ENCODE data around the gene SMARCAD1.
"Not testable (repeated sequence)": the region's sequence is repeated elsewhere in the genome, so short reads cannot be mapped to it uniquely, and the experiment has no call there.

Gene SMARCAD1

GRCh38 chr4:94298725-94299252 is 91.1 kb downstream of the SMARCAD1 start:
- no peak for DNase-seq (ENCODE audit: low spot score)

DNA sequence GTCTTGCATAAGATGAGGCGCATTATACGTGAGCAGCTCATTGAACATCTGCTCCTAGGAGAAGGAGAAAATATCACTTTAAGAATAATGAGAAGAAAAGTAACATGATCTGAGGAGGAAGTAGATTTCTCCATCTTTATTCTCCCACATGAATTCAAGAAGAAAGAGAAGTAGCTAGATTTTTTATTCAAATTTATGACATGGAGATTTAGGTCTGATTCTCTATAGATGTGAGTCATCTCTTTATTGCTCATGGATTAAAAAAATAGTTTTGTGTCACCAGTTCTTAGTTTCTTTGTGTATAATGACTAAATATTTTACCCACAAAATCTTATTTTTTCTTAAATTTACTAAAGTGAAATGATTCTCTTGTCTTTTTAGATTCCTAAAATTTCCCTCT is 94.5 kb downstream of the SMARCAD1 start:
- no peak for DNase-seq (ENCODE audit: low spot score)

GRCh38 chr4:94304365-94304971 is 96.8 kb downstream of the SMARCAD1 start:
- peak; percentile 60 for DNase-seq (ENCODE audit: low spot score)

- DNase-seq (ENCODE audit: low spot score) = no peak
Observed at GRCh38 chr4:94305466-94306225, 98.0 kb downstream of the SMARCAD1 start.

DNA sequence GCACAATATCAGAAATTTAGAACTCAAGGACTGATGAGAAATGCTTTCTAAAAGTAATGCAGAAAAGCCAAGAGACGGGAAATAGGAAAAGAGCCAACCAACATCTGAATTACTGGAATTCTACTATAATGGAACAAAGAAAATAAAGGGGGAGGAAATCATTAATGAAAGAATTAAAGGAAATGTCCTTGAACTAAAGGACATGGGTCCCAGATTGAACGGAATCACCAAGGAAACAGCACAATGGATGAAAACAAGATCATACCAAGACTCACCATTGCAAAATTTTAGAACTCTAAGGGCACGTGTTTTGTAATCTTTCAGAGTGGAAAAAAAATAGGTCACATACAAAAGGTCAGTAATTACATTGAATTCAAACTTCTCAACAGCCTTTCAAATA is 99.0 kb downstream of the SMARCAD1 start:
- DNase-seq (ENCODE audit: low spot score) = no peak

DNA sequence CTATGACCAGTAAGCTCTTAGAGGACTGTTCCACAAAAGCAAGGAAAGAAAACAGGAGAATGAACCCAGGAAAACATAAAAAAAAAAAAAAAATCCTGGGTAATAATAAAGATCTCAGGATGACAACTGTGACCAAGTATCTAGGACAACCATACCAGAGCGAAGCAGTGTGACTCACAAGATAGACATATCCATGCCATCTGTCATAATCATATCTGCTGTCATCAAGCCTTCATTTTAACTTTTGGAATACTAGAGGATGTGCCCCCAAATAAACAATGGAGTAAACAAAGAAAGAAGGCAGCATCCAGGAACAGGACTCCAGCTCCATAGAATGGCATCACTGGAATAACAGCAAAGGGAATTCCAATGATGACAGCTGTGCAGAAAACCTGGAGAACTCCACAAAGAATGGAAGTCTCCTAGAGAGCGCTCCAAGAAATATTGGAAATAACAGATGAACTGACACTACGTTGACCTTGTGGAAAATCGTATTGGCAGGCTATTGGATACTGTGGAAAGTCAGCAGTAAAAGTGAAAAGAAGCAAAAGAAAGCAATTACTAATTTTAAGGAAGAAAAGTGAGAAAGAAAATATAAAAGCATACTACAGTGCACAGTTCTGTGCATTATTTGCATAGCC is 99.7 kb downstream of the SMARCAD1 start:
- no peak for DNase-seq (ENCODE audit: low spot score)

- not testable (repeated sequence) for DNase-seq (ENCODE audit: low spot score)
Observed at GRCh38 chr4:94319927-94320326, 112.3 kb downstream of the SMARCAD1 start.

DNA sequence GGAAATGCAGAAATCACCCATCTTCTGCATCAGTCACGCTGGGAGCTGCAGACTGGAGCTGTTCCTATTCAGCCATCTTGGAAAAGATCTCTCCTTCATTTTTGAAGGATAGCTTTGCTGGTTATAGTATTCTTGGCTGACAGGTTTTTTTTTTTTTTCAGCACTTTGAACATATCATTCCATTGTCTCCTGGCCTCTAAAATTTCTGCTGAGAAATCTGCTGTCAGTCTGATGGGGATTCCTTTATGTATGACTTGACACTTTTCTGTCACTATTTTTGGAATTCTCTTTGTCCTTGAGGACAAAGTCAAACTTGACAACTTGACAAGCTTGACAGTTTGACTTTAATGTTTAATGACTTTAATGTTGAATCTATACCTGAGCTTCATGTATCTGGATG is 118.2 kb downstream of the SMARCAD1 start:
- no peak for DNase-seq (ENCODE audit: low spot score)

DNA sequence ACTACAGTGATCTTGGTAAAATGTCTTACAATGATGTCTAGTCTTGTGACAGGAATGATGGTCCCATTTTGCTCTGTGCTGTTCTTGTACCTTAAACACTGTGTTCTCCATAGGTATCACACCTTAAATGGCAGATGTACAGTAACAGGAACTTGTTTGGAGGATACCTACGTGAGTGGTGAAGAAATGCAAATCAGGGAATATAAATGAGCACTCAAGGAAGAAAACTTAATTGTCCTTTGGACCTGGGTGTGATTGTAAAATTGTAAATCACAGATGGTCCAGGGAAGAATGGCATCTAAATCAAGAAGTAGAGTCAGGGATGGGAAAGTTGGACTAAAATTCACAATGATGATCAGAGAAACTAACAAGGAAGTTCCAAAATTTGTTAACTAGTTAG is 122.3 kb downstream of the SMARCAD1 start:
- no peak for DNase-seq (ENCODE audit: low spot score)

GRCh38 chr4:94332983-94333590 is 125.4 kb downstream of the SMARCAD1 start:
- no peak for DNase-seq (ENCODE audit: low spot score)

GRCh38 chr4:94333866-94334265 is 126.2 kb downstream of the SMARCAD1 start:
- no peak for DNase-seq (ENCODE audit: low spot score)

DNA sequence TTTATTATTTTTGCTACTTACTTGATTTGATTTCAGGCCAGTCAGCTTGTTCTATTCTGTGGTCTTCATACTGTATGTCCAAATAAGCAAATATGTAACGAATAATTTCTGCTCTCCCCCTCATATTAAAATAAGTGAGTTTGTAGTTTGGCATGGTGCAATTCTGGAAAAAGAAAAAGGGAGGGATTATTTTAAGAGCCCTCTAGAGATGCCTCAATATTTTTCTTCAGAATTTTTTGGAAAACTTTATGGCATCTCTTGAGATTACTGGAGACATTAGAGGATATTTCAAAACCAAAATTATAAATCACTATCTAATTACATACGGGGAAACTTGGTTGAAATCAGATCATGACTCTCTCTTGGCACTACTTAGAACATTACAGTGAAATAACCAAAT is 126.8 kb downstream of the SMARCAD1 start:
- no peak for DNase-seq (ENCODE audit: low spot score)

GRCh38 chr4:94334962-94335361 is 127.3 kb downstream of the SMARCAD1 start:
- no peak for DNase-seq (ENCODE audit: low spot score)

DNA sequence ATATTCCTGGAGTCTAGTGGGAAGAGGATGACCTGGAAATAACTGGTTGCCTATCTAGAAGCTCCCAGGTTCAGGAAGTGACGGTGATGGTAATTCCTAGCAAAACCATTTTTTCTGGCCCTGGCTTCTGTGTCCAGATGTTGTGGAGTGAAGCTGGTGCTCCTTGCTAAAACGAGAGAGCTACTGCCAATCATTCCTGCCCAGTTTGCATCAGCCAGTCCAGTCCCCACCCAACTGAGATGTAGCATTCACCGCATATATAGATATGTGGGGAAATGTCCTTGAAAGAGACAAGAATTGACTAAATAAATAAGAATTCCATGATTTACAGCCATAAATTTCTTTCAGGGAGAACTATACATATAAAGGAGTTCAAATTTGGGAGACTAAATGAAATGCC is 128.6 kb downstream of the SMARCAD1 start:
- DNase-seq (ENCODE audit: low spot score) = no peak

DNA sequence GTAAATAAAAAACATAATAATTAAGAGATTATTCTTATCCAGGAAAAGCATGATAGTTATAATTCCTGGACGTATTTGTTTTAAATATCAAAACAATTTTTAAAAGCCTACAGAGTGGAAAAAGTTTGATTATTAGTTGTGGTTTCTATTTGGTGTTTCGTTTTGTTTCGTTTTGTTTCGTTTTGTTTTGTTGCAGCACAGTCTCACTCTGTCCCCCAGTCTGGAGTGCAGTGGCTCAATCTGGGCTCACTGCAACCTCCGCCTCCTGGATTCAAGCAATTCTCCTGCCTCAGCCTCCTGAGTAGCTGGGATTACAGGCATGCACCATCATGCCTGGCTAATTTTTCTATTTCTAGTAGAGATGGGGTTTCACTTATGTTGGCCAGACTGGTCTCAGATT is 129.1 kb downstream of the SMARCAD1 start:
- not testable (repeated sequence) for DNase-seq (ENCODE audit: low spot score)

DNA sequence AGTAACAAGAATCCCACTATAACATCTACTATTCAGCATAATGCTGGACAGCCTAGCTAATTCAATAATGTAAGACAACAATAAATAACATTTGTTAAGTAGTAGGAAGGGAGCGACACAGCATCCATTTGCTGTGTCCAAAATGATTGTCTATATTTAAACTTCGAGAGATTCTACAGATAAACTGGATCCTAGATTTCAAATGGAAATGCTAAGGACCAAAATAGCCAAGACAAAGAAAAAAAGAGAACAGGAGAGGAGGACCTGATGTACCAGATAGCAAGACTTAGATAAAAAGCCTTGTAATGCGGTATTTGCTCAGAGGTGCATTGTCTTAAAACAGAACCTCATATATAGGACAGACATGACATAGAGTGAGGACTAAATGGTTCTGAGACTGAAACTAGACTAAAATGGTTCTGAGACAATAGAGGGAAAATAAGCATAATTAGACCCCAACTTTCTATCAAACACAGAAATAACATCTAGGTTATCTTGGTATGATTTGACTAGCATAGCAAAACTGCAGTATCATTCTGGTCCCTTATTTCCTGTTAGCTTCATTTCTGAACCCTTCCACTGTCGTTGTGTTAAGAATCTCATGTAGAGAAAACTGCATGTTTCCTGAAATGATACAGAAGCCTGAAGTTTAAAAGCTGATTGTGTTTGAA is 131.2 kb downstream of the SMARCAD1 start:
- no peak for DNase-seq (ENCODE audit: low spot score)

DNA sequence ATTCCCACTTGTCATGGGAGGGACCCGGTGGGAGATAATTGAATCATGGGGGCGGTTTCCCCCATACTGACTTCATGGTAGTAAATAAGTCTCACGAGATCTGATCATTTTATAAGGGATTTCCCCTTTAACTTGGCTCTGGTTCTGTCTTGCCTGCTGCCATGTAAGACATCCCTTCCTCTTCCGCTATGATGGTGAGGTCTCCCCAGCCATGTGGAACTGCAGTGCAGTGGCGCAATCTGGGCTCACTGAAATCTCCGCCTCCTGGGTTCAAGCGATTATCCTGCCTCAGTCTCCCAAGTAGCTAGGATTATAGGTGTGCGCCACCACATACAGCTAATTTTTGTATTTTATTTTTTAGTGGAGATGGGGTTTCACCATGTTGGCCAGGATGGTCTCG is 132.1 kb downstream of the SMARCAD1 start:
- DNase-seq (ENCODE audit: low spot score) = no peak

Measured in NAMALWA (cell line).